Activated CD8-positive, alpha-beta memory T cell treated with anti-CD3 and anti-CD28 coated beads for 24 hours (primary cell): ENCODE data around the gene PRKACA.
A peak's percentile ranks its signal among the peaks of the same experiment; 100 is the strongest.

Experiments
- DNase-seq: peaks from one replicate; pipeline ENCODE4 v3.0.0-alpha.2; 2020

PRKACA gene

GRCh38 chr19:14116525-14116917 is 1.0 kb downstream of the PRKACA start:
- no peak for DNase-seq

GRCh38 chr19:14115756-14116155 is 1.8 kb downstream of the PRKACA start:
- no peak for DNase-seq

GRCh38 chr19:14114854-14115253 is 2.7 kb downstream of the PRKACA start:
- peak; percentile 79 for DNase-seq

GRCh38 chr19:14114439-14114838 is 3.1 kb downstream of the PRKACA start:
- DNase-seq, result no peak

- DNase-seq, result peak; percentile 74
These were observed 3.7 kb downstream of the PRKACA start for GRCh38 chr19:14113762-14114414.

GRCh38 chr19:14112809-14113385 is 4.7 kb downstream of the PRKACA start:
- no peak for DNase-seq

GRCh38 chr19:14112051-14112808 is 5.3 kb downstream of the PRKACA start:
- DNase-seq, result no peak

- no peak for DNase-seq
These were observed 6.1 kb downstream of the PRKACA start for GRCh38 chr19:14111486-14111885.

- DNase-seq, result no peak
These were observed 6.9 kb downstream of the PRKACA start for GRCh38 chr19:14110650-14111049.

GRCh38 chr19:14107581-14108461 is 9.7 kb downstream of the PRKACA start:
- DNase-seq, result no peak

GRCh38 chr19:14106840-14107239 is 10.7 kb downstream of the PRKACA start:
- DNase-seq, result no peak

- DNase-seq, result no peak
These were observed 11.9 kb downstream of the PRKACA start for GRCh38 chr19:14105680-14106079.

GRCh38 chr19:14103310-14103709 is 14.3 kb downstream of the PRKACA start:
- no peak for DNase-seq

GRCh38 chr19:14102756-14103155 is 14.8 kb downstream of the PRKACA start:
- no peak for DNase-seq

GRCh38 chr19:14102102-14102696 is 15.4 kb downstream of the PRKACA start:
- DNase-seq, result no peak

GRCh38 chr19:14101003-14101545 is 16.5 kb downstream of the PRKACA start:
- DNase-seq, result no peak

GRCh38 chr19:14097532-14098151 is 19.9 kb downstream of the PRKACA start:
- DNase-seq, result no peak

GRCh38 chr19:14096272-14096992 is 21.1 kb downstream of the PRKACA start:
- DNase-seq, result no peak

- DNase-seq, result no peak
These were observed 22.7 kb downstream of the PRKACA start for GRCh38 chr19:14094854-14095253.

GRCh38 chr19:14093117-14093823 is 24.3 kb downstream of the PRKACA start:
- DNase-seq, result no peak
